Measurements from ENCODE around the gene NUMB. TPM values are rescaled to one million over a fixed set of nuclear protein-coding genes. Genes with fewer than 3 reads are reported as not detected.

The NUMB gene
- total and polyA plus RNA-seq, 2 of the 4 experiments (the other 2 are of a cell fraction) = 45.9 to 114 TPM

DNA sequence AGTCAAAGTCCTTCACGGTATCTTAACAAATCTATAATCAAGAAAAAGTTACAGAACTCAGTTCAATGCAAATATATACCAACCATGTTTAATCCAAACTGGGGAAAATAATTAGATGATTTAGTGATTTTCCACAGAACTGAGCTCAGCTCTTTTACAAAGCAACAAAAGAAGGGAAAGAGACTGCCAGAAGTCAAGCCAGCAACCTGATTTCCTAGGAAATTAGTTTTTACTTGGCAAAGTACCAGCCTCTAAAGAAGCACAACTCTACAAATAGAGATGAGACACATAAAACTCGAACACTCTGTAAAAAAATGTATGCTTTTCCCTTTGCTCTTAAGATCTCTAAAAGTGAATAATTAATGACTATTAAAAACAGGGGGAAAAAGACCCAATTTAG, 19.4 kb downstream of the NUMB start:
- ChIA-PET POLR2A (ENCODE audit: unreplicated experiment) (no interaction called here), CTCF (no interaction called here)
- no peaks in the 10 kb centered on the region for H3K27me3 ChIP-seq (ENCODE audit: control insufficient read depth, insufficient read depth, low read length)
- no peak for ATAC-seq (ENCODE audit: low read depth)
- no peak overlapping the region for H3K18ac ChIP-seq (ENCODE audit: low read depth, low read length)
- H2BK20ac ChIP-seq (ENCODE audit: low read depth, low read length) = no peak overlapping the region
- dilution Hi-C loops (cut with HindIII; ENCODE audit: low sequenced_read_pairs, unreplicated experiment) (no loop called here), intact Hi-C loops (cut with micrococcal nuclease) (no loop called here), in situ Hi-C loops (cut with MboI; ENCODE audit: low sequenced_read_pairs) (no loop called here)
- no peak overlapping the region for H3K56ac ChIP-seq (ENCODE audit: extremely low read depth, insufficient read depth, low read length)
- peaks cover 6% of the 10 kb centered on the region; the same call in 1 of the 2 replicates for H3K9me1 ChIP-seq (ENCODE audit: insufficient read depth, low read length)
- BruUV-seq (replicated peaks) = no TSS peak
- H2AK9ac ChIP-seq (replicated peaks; ENCODE audit: low read depth, low read length, poor library complexity) = no peak overlapping the region
- H3K9me3 ChIP-seq (ENCODE audit: control insufficient read depth, insufficient read depth, low read length) = no peaks in the 10 kb centered on the region
- no peak overlapping the region for H2AK5ac ChIP-seq (ENCODE audit: low read depth, low read length)
- no peak overlapping the region for H3K4me2 ChIP-seq (ENCODE audit: low read depth, low read length)
- H3K23ac ChIP-seq (ENCODE audit: low read depth, low read length) = no peak overlapping the region
- H4K5ac ChIP-seq (ENCODE audit: low read depth, low read length) = no peak overlapping the region
- peaks cover 4% of the 10 kb centered on the region for H3K4me1 ChIP-seq (ENCODE audit: control insufficient read depth, insufficient read depth, low read length)
- TF ChIP-seq, protein P1, sequence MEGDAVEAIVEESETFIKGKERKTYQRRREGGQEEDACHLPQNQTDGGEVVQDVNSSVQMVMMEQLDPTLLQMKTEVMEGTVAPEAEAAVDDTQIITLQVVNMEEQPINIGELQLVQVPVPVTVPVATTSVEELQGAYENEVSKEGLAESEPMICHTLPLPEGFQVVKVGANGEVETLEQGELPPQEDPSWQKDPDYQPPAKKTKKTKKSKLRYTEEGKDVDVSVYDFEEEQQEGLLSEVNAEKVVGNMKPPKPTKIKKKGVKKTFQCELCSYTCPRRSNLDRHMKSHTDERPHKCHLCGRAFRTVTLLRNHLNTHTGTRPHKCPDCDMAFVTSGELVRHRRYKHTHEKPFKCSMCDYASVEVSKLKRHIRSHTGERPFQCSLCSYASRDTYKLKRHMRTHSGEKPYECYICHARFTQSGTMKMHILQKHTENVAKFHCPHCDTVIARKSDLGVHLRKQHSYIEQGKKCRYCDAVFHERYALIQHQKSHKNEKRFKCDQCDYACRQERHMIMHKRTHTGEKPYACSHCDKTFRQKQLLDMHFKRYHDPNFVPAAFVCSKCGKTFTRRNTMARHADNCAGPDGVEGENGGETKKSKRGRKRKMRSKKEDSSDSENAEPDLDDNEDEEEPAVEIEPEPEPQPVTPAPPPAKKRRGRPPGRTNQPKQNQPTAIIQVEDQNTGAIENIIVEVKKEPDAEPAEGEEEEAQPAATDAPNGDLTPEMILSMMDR (conservative IDR thresholded peaks at IDR 0.05; ENCODE audit: low read depth, low read length) = no peak
- TF ChIP-seq, protein P2, sequence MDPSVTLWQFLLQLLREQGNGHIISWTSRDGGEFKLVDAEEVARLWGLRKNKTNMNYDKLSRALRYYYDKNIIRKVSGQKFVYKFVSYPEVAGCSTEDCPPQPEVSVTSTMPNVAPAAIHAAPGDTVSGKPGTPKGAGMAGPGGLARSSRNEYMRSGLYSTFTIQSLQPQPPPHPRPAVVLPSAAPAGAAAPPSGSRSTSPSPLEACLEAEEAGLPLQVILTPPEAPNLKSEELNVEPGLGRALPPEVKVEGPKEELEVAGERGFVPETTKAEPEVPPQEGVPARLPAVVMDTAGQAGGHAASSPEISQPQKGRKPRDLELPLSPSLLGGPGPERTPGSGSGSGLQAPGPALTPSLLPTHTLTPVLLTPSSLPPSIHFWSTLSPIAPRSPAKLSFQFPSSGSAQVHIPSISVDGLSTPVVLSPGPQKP (IDR thresholded peaks at IDR 0.05; ENCODE audit: borderline replicate concordance, low read depth, low read length) = no peak
- TF ChIP-seq MAFK (IDR thresholded peaks at IDR 0.05; ENCODE audit: low read depth, low read length) = no peak
- no peak for TF ChIP-seq NFE2L2 (IDR thresholded peaks at IDR 0.05; ENCODE audit: low read depth, low read length)
- no peak for TF ChIP-seq BHLHE40 (IDR thresholded peaks at IDR 0.05; ENCODE audit: low read depth, low read length)
- TF ChIP-seq, protein P3, sequence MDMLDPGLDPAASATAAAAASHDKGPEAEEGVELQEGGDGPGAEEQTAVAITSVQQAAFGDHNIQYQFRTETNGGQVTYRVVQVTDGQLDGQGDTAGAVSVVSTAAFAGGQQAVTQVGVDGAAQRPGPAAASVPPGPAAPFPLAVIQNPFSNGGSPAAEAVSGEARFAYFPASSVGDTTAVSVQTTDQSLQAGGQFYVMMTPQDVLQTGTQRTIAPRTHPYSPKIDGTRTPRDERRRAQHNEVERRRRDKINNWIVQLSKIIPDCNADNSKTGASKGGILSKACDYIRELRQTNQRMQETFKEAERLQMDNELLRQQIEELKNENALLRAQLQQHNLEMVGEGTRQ (IDR thresholded peaks at IDR 0.05; ENCODE audit: low read depth, low read length) = no peak
- no peak for TF ChIP-seq FOS (IDR thresholded peaks at IDR 0.05; ENCODE audit: low read depth, low read length)
- no peak for TF ChIP-seq POLR2A (IDR thresholded peaks at IDR 0.05; ENCODE audit: low read depth, low read length)
- no peak for TF ChIP-seq RCOR1 (IDR thresholded peaks at IDR 0.05; ENCODE audit: insufficient replicate concordance, low read length)
- no peak for TF ChIP-seq SMC3 (IDR thresholded peaks at IDR 0.05; ENCODE audit: low read depth, low read length)
- no peak for TF ChIP-seq MXI1 (IDR thresholded peaks at IDR 0.05; ENCODE audit: borderline replicate concordance, low read depth, low read length)
- no peak for TF ChIP-seq CEBPB (IDR thresholded peaks at IDR 0.05; ENCODE audit: low read depth, low read length)
- TF ChIP-seq CHD1 (IDR thresholded peaks at IDR 0.05; ENCODE audit: low read depth, low read length) = no peak
- TF ChIP-seq MAZ (IDR thresholded peaks at IDR 0.05; ENCODE audit: borderline replicate concordance, low read depth, low read length) = no peak
- no peak for TF ChIP-seq RAD21 (IDR thresholded peaks at IDR 0.05; ENCODE audit: low read length)
- no peak for TF ChIP-seq RFX5 (IDR thresholded peaks at IDR 0.05; ENCODE audit: low read depth, low read length)
- no peaks in the 10 kb centered on the region for H3K36me3 ChIP-seq (ENCODE audit: control insufficient read depth, insufficient read depth, low read length)
- no peak for DNase-seq
- no peak overlapping the region for H2BK5ac ChIP-seq (ENCODE audit: low read depth, low read length, poor library complexity, severe bottlenecking)
- H4K20me1 ChIP-seq (ENCODE audit: insufficient read depth, low read length) = peaks cover 78% of the 10 kb centered on the region
- peaks cover 10 to 64% of the 10 kb centered on the region in 2 experiments; a peak in 3 of 4 replicates for H3K79me1 ChIP-seq (ENCODE audit: low read depth in 1 of 2, low read length in 2 of 2)
- no peak overlapping the region for H4K91ac ChIP-seq (ENCODE audit: insufficient read depth, low read depth, low read length)
- no CpG with 5 or more reads among the region's 2 CpGs for WGBS, 2 experiments (ENCODE audit: extremely low coverage in 2 of 2, insufficient read length in 1 of 2)
- no peak overlapping the region for H4K8ac ChIP-seq (ENCODE audit: low read depth in 2 of 2, low read length in 2 of 2)
- H3K27ac ChIP-seq (ENCODE audit: insufficient read depth, low read length) = no peak overlapping the region
- no peak overlapping the region for H2BK120ac ChIP-seq (ENCODE audit: low read depth, low read length)
- no peak overlapping the region for H2AFZ ChIP-seq (replicated peaks; ENCODE audit: low read length, poor library complexity)
- H3K4me3 ChIP-seq (ENCODE audit: insufficient read depth, low read depth, low read length) = no peak overlapping the region
- H3K9ac ChIP-seq (ENCODE audit: low read depth, low read length) = no peak overlapping the region
- no peak overlapping the region for H3K14ac ChIP-seq (replicated peaks; ENCODE audit: low read depth, low read length)
- H3K4ac ChIP-seq (ENCODE audit: low read depth, low read length) = no peak overlapping the region
- no peak overlapping the region for H2BK15ac ChIP-seq (ENCODE audit: low read depth, low read length)

Measured in IMR-90 (cell line).